CD4-positive, alpha-beta T cell treated with Interleukin-12 subunit alpha and Interleukin-12 subunit beta, for 1 hour (primary cell): ENCODE data around the gene ZC3H14.

Source experiments
- DNase-seq: peaks from one replicate; pipeline ENCODE4 v3.0.0-alpha.2; 2020

ZC3H14 gene

DNA sequence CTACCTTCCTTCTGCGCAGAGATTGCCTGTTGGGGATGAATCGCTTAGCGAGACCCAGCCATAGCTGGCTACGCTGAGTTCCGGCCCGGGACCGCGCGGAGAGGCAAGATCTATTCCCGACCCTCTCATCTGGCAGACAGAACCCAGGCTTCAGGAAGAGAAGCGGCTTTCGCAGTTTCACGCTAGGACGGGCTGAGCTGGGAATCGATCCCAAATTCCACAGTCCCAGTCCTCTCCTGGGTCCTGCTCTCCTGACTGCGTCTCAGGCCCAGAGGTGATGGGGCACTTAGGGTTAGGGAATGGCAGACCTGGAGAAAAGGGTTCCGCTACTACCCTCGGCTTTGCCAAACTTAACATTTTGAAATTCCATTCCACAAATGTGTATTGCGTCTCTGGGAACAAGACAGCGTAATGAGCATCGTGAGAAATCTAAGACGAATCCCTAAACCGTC is 10.8 kb upstream of the ZC3H14 start:
- DNase-seq: no peak

DNA sequence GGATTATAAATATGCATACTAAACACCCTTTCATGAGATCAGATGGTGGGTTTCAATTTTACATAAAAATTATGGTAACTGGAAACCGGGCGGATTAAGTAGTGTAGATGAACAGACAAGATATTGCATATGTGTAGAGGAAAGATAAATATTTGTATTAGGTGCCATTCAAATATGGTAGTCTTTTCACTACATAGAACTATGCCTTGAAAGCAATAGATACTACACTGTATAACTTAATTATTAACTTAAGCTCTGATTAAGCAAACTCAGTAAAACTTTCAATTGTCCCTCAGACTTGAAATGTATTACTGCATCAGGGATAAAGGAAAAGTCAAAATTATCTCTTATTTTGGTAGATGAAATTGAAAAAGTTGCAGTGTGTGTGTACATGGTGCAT is 10.0 kb upstream of the ZC3H14 start:
- DNase-seq: no peak

DNA sequence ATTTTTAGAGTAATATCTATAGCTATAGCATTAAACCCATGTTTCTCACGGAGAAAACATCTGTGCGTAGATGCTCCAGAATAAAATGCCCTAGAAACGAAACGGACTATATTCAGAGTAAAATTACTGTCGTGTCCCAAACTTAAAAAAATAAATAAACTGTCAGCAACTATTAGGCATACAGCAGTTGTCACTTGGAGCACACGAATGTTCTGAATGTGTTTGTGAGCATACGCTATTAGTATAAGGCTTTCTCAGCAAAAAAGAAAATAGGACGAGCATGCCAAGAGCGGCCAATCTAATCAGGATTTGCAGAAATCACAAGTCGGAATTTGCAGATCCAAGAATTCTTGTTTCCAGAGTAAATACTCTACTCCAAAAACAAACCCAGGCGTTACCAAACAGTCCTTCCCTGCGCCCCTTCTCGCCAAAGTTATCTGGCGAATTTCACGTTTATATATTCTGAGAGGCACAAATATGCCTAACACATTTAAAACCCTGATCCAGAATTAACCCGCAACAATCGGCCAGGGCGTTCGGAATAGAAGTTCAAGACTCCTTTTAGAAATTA is 8.9 kb upstream of the ZC3H14 start:
- no peak for DNase-seq

DNA sequence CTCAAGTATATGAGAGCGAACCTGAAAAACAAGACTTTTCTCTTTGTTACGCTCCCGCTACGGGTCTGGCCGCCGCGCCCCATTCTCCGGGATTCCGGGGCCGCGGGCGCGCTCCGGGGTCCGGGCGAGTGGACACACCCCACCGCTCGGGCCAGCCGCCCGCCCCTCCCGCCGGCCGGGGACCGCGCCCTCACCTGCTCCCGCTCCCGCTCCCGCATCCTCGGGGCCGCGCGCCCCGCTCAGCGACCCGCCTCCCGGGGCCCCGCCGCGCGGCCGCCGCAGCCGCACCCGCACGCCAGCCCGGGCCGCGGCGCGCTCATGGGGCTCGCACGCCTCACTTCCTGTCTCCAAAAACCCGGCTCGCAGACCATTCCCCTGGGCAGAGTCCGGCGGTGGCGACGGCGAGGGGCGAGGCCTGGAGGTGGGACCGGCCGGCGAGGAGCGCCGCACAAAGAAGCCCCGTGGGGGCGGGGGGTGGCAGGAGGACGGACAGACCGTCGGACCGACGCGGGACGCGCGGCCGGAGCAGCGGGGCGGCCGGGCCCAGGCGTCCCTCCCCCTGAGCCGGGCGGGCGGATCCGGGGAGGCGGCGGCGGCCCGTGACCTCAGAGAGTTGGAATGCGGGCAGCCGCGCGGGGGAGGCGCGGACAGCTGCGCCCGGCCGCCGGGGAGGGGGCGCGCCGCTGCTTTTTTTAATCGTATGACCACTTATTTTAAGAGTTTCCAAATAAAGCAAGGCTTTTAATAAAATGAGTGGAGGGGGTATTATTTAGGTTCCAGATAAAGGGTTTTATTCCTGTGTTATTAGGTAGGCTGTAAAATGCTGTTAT is 8.2 kb upstream of the ZC3H14 start, which contains the start of gene PTPN21:
TSS of gene PTPN21 (minus strand) at position 551 of the 830 bp plus-strand sequence. CDS start 4,590 bp downstream, outside the sequence.
- DNase-seq: no peak

DNA sequence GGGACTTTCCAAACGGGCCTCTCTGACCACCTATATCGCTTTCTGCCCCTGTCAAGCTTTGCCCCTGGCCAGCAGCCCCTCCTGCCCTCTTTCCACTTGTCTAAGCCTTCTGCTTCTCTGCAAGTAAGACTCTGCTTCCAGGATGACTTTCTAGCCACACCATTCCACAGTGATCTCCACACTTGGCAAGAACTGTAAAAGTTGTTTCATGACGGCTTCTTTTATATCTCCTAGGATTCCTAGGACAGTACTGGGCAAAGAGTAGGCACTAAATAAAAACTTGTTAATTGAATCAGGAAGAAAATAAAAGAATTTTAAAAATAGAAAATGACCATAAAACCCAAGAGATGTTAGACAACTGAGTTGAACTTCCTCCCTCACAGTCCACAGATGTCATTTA is 6.3 kb upstream of the ZC3H14 start:
- DNase-seq: no peak

DNA sequence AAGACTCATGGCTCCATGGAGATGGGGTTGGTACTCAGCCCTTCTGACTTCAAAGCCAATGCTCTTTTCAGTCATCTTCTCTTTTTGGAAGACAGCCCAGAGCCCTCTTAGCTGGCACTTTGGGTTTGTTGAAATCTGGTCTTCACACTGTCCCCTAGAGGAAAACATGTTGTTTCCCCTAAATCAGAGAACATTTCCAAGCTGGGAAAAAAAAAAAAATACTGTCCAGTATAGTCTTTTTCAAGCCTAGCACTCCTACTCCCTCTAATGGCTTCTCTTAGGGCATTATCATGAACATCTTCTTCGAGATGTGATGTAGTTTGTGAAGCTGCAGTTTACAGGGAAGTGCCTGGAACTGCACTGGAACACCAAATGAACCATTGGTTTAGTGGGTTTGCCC is 3.0 kb upstream of the ZC3H14 start:
- no peak for DNase-seq

DNA sequence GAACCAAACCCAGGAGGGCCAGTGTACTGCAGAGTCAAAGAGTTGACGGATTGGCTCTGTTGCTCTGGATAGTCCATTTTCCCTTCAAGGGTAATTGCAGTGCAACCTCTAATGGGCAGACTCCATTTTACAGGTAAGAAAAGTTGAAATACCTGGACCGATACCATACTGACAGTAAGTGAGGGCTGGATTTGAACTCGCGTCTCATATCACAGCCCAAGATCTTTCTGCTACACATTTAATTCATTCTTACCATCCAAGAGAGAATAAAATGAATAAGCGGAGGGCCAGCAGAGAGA is 356 bp upstream of the ZC3H14 start:
- DNase-seq: no peak

DNA sequence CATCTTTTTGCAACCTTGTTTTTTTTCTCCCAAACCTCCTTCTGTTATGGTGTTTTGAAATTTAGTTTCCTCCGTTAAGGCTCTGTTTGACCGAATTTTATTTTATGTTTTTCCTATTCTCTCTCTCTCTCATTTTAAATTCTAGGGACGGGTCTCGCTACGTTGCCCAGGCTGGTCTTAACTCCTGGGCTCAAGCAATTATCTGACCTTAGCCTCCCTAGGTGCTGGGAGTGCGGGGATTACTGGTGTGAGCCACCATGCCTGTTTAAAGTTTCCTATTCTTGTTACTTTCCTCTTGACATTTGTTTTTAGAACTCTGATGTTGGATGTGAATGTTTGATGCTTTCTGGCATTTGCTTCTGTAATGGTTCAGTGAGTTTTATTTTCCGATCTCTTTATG is 1.0 kb downstream of the ZC3H14 start:
- no peak for DNase-seq

DNA sequence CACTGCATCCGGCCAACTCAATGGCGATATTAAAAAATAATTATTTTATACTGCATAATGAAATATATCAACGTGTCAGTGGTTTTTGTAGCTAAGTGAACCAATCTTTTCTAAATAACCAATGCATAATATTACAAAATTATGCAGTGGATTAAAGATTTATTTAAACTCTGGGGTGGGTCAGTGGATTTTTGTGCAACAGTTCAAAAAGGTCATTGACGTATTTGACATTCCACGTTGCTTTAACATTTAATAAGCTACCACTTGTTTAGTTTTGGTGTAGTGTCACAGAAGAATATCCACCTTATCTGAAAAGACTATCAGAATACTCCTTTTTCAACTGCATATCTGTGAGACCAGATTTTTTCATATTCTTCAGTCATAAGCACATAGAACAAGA is 2.6 kb downstream of the ZC3H14 start:
- DNase-seq: no peak

DNA sequence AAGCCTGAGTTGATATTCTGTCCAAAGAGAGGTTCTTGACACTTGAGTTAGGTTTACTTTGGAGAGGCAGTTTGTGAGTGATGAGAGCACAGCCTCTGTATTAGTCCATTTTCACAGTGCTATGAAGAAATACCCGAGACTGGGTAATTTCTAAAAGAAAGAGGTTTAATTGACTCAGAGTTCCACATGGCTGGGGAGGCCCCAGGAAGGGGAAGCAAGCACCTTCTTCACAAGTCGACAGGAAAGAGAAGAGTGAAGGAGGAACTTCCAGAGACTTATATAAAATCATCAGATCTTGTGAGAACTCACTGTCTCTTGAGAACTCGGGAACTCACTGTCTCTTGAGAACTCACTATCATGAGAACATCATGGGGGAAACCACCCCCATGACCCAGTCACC is 5.4 kb downstream of the ZC3H14 start:
- DNase-seq: no peak

DNA sequence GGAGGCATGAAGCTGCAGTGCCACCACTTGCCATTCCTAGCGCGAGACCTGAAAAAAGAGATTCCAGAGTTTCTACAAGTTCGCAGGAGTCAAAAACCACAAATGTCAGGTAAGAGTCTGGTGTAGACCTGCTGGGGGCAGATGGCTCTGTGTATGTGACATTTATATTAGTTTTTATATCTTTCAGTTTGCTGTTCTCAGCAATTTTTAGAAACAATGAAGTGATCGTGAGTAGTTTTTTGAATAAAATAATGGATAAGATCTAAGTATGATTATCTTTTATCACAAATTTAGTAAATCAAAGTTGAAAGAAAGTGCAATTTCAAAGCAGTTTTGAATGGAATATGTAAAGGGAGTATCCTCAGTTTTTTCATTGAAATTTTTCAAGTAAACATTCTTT is 9.3 kb downstream of the ZC3H14 start:
- DNase-seq: no peak

DNA sequence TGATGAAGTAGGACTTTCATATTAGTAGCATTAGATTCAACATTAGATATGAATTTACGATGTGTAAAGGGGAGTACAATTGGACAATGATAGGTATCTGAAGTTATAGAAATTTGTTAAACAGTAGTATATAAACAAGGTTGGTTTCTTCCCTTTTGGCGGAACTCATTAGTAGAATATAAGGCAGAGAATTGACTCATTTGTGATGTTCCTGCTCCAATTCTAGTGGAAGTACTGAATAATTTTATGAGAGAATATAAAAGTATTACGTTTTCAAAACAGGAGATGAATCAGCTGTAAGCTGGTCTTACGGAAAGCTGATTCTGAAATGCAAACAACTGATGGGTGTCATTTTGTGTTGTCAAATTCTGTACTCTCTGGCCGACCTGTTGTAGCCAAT is 13.4 kb downstream of the ZC3H14 start:
- no peak for DNase-seq

DNA sequence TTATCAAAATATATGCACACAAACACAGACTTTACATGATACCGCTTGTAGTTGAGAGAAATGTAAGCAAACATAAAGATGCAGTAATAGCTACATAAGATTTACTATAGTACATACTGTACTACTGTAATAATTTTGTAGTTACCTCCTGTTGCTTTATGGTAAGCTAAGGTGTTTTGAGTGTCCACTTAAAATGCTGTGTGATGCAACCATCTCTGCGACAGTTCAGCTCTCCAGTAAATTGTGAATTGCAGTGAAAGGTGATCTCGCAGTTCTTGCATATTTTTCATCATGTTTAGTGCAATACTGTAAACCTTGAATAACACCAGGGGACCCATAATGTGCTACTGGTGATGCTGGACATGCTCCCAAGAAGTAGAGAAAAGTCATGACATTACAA is 21.6 kb downstream of the ZC3H14 start:
- no peak for DNase-seq

DNA sequence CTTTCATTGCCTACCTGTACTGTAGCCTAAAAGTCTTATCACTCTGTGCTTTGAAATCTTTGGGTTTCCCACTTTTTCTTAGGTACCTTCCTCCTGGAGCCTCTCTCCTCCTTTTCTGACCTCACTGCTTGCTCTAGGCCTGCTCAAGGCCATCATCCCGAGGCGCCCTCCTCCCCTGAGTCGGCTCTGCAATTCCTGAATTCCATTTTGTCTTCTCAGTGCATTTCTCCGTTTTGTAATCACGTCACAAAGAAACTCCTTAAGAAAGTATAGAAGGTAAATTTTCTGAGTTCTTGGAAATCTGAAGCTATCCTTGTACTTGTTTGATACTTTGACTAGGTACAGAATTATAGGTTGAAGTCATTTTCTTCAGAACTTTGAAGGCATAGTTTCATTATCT is 25.2 kb downstream of the ZC3H14 start:
- DNase-seq: no peak

DNA sequence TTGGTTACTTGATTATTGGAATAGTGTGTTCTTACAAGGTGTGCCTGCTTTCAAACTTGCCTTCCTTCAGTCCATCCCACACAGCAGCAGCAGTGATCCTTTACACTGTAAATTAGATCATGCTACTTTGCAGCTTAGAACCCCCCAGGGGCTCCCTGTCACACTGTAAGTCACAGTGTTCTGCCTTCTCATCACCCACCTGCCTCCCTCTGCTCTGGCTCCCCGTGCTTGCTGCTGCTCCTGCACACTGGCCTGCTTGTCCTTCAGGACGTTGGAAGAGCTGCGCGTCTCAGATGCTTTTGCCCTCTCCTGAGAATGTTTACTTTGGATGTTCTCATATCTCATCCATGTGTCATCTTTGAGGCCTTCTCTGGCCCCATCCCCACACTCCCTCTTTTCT is 27.3 kb downstream of the ZC3H14 start:
- DNase-seq: no peak

DNA sequence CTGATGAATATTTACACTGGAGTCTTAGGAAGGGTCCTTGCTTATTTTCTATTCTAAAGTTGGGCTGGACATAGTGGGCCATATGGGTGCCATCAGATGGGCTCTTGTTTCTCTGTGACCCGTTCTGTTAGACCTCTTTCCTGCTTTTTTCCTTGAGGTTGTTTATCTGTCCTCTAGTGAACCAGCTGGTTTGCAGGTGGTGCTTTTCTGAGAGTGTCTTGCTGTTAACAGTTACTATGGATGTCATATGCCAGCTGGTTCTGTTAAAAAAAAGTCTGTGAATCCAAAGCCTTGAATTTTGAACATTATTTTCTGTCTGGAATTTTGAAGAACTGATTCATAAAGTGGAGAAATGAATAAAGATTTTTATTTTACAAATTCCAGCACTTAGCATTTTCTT is 29.2 kb downstream of the ZC3H14 start:
- DNase-seq: no peak

DNA sequence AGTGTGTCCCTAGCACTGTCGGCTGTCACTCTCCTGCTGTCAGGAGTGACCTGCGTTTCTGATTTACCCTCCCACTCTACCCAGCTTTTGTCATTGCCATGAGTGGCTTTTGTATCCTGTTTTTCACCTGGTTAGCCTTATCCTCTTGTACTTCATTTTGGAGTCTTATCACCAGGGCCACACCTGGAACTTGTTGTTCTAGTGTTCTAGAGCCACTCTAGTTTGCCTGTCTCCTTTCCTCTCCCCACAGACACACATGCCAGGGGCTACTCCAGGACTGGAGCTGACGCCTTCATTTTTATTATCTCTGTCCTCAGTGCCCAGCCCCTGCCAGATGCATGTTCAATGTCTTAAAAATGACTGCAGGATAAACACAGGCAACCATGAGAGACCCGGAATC is 34.2 kb downstream of the ZC3H14 start:
- DNase-seq: no peak

DNA sequence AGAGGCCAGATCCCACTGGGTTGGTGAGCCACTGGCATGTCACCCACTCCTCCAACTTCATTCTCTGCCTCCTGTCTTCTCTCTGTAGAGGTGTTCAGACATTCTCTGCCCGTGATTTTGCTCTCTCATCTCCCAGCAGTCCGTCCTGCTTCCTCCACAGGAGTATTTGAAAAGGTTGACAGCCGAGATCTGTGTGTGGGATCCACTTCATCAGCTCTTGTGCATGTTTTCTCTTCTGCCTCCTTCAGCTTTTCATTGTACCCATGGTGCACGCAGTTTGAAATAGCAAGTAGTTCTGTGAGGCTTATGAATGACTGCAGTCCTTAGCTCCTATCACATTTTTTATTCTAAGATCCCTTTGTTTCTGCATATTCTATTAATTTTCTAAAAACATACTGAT is 34.8 kb downstream of the ZC3H14 start:
- no peak for DNase-seq

DNA sequence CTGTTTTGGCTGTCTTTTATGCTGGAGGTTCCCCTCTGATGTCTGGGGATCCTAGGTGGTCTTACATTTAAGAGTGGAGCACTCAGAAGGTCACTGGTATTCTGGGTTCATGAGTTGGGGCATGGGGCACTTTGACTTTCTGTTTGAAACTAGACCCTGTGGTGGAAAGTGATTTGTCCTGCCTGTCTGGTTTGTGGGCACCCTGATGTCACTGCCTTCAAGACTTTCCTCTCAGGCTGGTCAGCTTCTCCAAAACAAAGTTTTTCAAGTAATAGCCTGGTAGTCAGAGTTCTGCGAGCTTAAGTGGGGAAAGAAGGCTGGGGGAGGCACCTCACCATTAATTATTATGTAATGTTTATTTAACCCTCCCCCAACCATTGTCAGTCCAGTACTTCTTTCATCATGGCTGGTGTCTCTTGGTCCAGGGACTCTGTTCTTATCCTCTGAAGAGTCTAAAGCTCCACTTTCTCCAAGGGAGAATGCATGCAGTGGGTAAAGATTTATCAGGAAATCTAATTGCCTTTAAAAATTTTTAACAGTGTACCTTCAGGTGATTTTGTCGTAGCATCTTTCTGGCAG is 35.3 kb downstream of the ZC3H14 start:
- no peak for DNase-seq

DNA sequence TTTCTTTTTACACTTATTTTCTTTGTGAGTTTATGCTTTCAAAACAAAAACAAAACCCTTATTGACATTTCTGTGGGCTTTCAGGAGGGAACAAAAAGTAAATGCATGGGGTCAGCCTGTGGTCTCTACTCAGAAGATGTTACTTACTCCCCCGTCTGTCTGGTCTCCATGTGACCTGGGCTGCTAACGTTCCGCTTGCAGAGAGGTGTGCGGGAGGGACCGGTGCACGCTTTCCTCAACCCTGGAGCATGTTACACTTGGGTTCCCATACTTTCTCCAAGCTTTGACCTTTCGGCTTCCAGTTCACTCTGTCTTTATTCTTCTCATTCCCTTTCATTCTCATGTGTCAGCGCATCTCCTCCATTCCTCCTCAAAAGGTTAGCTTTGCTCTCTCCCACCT is 36.5 kb downstream of the ZC3H14 start:
- no peak for DNase-seq

DNA sequence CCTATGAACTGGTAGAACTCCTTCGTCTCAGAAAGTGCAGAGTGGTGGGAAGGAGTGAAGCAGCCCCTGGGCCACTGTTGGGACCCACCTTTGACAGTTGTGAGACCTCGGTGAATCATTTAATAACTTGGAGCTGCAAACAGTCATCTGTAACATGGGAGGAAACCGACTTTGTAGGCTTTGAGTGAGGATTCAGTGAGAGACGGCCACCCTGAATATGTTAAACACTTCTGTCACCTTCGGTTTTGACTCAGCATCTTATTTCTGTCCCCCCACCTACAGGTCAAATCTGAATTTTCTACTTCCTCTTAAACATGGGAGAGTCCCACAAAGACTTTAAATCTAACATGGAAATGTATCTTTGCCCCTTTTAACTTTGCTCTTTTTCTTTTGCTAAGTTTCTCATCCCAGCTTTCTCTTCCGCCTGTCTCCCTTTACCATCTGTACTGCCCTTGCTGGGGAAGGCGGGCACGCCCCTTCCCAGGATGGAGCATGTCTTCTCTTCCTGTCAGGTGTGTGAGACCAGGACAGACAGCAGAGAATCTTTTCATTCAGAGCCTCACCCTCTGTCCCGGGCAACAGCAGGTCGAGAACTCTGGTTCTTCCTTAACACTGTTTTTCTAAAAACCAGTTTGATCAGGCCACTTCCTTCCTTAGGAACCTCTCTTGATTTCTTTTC is 37.1 kb downstream of the ZC3H14 start:
- no peak for DNase-seq

DNA sequence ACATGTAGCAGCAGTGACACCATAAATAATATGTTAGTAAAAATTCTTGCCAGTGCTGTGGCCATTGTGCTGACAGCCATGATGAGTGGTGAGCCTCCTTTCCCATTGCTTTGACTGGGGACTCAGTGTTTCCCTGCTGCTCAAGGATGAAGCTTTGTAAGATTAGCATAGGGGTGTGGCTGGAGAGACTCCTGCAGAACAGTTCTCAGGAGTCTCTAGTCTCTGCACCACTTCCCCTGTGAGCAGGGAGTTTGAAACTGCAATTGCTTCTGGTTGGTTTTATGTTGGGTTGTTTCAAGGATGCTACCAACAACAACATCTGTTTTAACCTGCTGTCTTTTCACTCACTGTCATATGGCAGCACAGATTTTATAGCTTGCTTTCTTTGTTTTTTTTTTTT is 41.4 kb downstream of the ZC3H14 start:
- no peak for DNase-seq

DNA sequence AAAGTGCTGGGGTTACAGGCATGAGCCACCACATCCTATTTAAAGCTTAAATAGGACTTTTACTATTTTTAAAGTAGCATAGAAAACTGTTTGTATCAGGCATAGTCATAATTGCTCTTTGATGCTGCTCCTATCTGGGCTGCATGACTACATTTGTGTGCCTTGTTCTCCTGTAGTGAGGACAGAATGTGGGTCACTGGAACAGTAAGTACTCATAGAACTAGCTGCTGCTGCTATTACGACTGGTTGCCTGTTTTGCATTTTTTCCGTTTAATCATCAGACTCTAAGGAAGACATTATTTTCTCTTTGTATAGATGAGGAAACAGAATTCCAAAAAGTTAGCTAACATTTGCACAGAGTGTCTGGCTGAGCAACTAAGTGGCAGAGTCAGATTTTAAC is 42.8 kb downstream of the ZC3H14 start:
- DNase-seq: no peak

DNA sequence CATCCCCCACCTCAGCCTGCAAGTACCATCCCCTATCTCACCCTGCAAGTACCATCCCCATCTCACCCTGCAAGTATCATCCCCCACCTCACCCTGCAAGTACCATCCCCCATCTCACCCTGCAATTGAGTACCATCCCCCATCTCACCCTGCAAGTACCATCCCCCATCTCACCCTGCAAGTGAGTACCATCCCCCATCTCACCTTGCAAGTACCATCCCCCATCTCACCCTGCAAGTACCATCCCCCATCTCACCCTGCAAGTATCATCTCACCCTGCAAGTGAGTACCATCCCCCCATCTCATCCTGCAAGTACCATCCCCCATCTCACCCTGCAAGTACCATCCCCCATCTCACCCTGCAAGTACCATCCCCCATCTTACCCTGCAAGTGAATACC is 45.0 kb downstream of the ZC3H14 start:
- DNase-seq: no peak
